NCI-H1694 (cell line): Measurements from ENCODE around the gene MAP3K15.

Experiments
- DNase-seq: peaks from one replicate; lab custom pipeline; 2025; lab: John Stamatoyannopoulos, UW

The MAP3K15 gene

GRCh38 chrX:19389227-19389845, 126.0 kb downstream of the MAP3K15 start:
- no peak for DNase-seq

GRCh38 chrX:19388741-19389140, 126.6 kb downstream of the MAP3K15 start:
- DNase-seq: no peak

GRCh38 chrX:19388064-19388679, 127.1 kb downstream of the MAP3K15 start:
- DNase-seq: no peak

GRCh38 chrX:19386679-19387078, 128.6 kb downstream of the MAP3K15 start:
- DNase-seq: no peak

GRCh38 chrX:19382555-19383145, 132.7 kb downstream of the MAP3K15 start:
- peak; percentile 0 for DNase-seq

GRCh38 chrX:19381326-19381725, 134.0 kb downstream of the MAP3K15 start:
- DNase-seq: no peak

GRCh38 chrX:19377799-19378198, 137.5 kb downstream of the MAP3K15 start:
- no peak for DNase-seq

- no peak for DNase-seq
Observed at GRCh38 chrX:19375546-19375945, 139.8 kb downstream of the MAP3K15 start.

GRCh38 chrX:19373351-19373891, 141.9 kb downstream of the MAP3K15 start:
- DNase-seq: no peak

GRCh38 chrX:19372547-19373331, 142.6 kb downstream of the MAP3K15 start:
- no peak for DNase-seq

GRCh38 chrX:19372170-19372546, 143.2 kb downstream of the MAP3K15 start:
- DNase-seq: peak; percentile 12

GRCh38 chrX:19370061-19370460, 145.2 kb downstream of the MAP3K15 start:
- no peak for DNase-seq

GRCh38 chrX:19368576-19368975, 146.7 kb downstream of the MAP3K15 start:
- DNase-seq: no peak

- DNase-seq: no peak
Observed at GRCh38 chrX:19361701-19362100, 153.6 kb downstream of the MAP3K15 start.

- no peak for DNase-seq
Observed at GRCh38 chrX:19360903-19361302, 154.4 kb downstream of the MAP3K15 start.

GRCh38 chrX:19358521-19358920, 156.8 kb downstream of the MAP3K15 start:
- DNase-seq: no peak

- DNase-seq: no peak
Observed at GRCh38 chrX:19354625-19355024, 160.7 kb downstream of the MAP3K15 start.

- no peak for DNase-seq
Observed at GRCh38 chrX:19350941-19351384, 164.3 kb downstream of the MAP3K15 start.

GRCh38 chrX:19349264-19349663, 166.0 kb downstream of the MAP3K15 start:
- DNase-seq: no peak

- DNase-seq: no peak
Observed at GRCh38 chrX:19347916-19348315, 167.4 kb downstream of the MAP3K15 start.

- no peak for DNase-seq
Observed at GRCh38 chrX:19344661-19345060, 170.6 kb downstream of the MAP3K15 start.
